ENCODE measurements around the gene RFC2.

GRCh38 chr7:74215921-74216320 is 38.3 kb downstream of the RFC2 start:
- TF ChIP-seq REST (IDR thresholded peaks at IDR 0.05; ENCODE audit: low read depth) = no peak
- no peak for TF ChIP-seq CTCF (IDR thresholded peaks at IDR 0.05 in 2 of 3, conservative IDR thresholded peaks at IDR 0.05 in 1 of 3; ENCODE audit: borderline replicate concordance in 1 of 3, insufficient read depth in 1 of 3, low read depth in 2 of 3, low read length in 2 of 3)
